Measurements from ENCODE around the gene NCLN. TPM values are rescaled to one million over a fixed set of nuclear protein-coding genes. Genes with fewer than 3 reads are reported as not detected.

The NCLN gene
- total RNA-seq, 4 donors from 2014 or later, result 65.4 to 142 (median 102) TPM

GRCh38 chr19:3236272-3236671 lies 50.5 kb downstream of the NCLN start:
- in situ Hi-C loops (cut with MboI; ENCODE audit: low pct_ligation_motif_present in 1 of 4, low pct_unique_long_range_greater_than_20kb in 1 of 4, low sequenced_read_pairs in 3 of 4), result no loop called here

GRCh38 chr19:3238066-3238561 lies 52.4 kb downstream of the NCLN start:
- Histone ChIP-seq H3K27me3 (peaks cover 9% of the 10 kb centered on the region), H3K9me3 (no peaks in the 10 kb centered on the region), H3K4me3 (no peak overlapping the region), H3K4me1 (no peaks in the 10 kb centered on the region), H3K36me3 (no peaks in the 10 kb centered on the region), H3K27ac (no peak overlapping the region)
- DNase-seq, result no peak
- in situ Hi-C loops (cut with MboI; ENCODE audit: low pct_ligation_motif_present in 1 of 4, low pct_unique_long_range_greater_than_20kb in 1 of 4, low sequenced_read_pairs in 3 of 4) (no loop called here), intact Hi-C loops (cut with DNase I; ENCODE audit: low total_unique reads) (no loop called here)
- 74 to 83% methylated on average over 3 to 7 of the region's 7 CpGs for WGBS, 2 donors (ENCODE audit: low coverage in 1 of 2)
- TF ChIP-seq POLR2A (IDR thresholded peaks at IDR 0.05) (no peak), CTCF (IDR thresholded peaks at IDR 0.05) (no peak), EP300 (IDR thresholded peaks at IDR 0.05; ENCODE audit: low read depth) (no peak), POLR2AphosphoS5 (IDR thresholded peaks at IDR 0.05) (no peak)

More at GRCh38 chr19:3236272-3236671, 50.5 kb downstream of the NCLN start:
- no peak overlapping the region for H3K27ac ChIP-seq
- WGBS, 2 donors (ENCODE audit: low coverage in 1 of 2), result 58 to 80% methylated on average over 3 to 4 of the region's 4 CpGs
- H3K9me3 ChIP-seq, result no peaks in the 10 kb centered on the region
- no peaks in the 10 kb centered on the region for H3K4me1 ChIP-seq
- H3K4me3 ChIP-seq, result no peak overlapping the region
- H3K27me3 ChIP-seq, result no peaks in the 10 kb centered on the region
- TF ChIP-seq CTCF (IDR thresholded peaks at IDR 0.05), result no peak
- no peak for TF ChIP-seq POLR2A (IDR thresholded peaks at IDR 0.05)
- no peak for TF ChIP-seq POLR2AphosphoS5 (IDR thresholded peaks at IDR 0.05)
- no peak for TF ChIP-seq EP300 (IDR thresholded peaks at IDR 0.05; ENCODE audit: low read depth)
- DNase-seq, result no peak
- no peaks in the 10 kb centered on the region for H3K36me3 ChIP-seq
- intact Hi-C loops (cut with DNase I; ENCODE audit: low total_unique reads), result no loop called here

DNA sequence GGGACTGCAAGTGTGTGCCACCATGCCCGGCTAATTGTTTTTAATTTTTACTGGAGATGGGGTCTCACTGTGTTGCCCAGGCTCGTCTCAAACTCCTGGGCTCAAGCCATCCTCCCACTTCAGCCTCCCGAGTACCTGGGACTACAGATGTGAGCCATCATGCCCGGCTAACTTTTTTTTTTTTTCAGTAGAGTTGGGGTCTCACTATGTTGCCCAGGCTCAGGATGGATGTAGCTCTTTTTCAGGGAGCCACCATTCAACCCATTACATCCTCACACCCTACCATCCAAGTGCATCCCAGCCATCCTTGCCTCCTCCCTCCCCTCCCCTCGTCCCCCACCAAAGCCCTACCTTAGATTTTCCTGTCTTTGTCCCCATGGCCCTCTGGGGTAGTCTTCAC lies 53.6 kb downstream of the NCLN start:
- H3K27me3 ChIP-seq, result peaks cover 9% of the 10 kb centered on the region
- in situ Hi-C loops (cut with MboI; ENCODE audit: low pct_ligation_motif_present in 1 of 4, low pct_unique_long_range_greater_than_20kb in 1 of 4, low sequenced_read_pairs in 3 of 4), result no loop called here
- intact Hi-C loops (cut with DNase I; ENCODE audit: low total_unique reads), result no loop called here
- H3K36me3 ChIP-seq, result no peaks in the 10 kb centered on the region
- H3K4me3 ChIP-seq, result no peak overlapping the region
- WGBS, 2 donors (ENCODE audit: low coverage in 1 of 2), result 72 to 74% methylated on average over 5 of the region's 5 CpGs
- H3K9me3 ChIP-seq, result no peaks in the 10 kb centered on the region
- H3K27ac ChIP-seq, result no peak overlapping the region
- no peaks in the 10 kb centered on the region for H3K4me1 ChIP-seq
- TF ChIP-seq EP300 (IDR thresholded peaks at IDR 0.05; ENCODE audit: low read depth) (no peak), POLR2AphosphoS5 (IDR thresholded peaks at IDR 0.05) (no peak), POLR2A (IDR thresholded peaks at IDR 0.05) (no peak), CTCF (IDR thresholded peaks at IDR 0.05) (no peak)
- no peak for DNase-seq

DNA sequence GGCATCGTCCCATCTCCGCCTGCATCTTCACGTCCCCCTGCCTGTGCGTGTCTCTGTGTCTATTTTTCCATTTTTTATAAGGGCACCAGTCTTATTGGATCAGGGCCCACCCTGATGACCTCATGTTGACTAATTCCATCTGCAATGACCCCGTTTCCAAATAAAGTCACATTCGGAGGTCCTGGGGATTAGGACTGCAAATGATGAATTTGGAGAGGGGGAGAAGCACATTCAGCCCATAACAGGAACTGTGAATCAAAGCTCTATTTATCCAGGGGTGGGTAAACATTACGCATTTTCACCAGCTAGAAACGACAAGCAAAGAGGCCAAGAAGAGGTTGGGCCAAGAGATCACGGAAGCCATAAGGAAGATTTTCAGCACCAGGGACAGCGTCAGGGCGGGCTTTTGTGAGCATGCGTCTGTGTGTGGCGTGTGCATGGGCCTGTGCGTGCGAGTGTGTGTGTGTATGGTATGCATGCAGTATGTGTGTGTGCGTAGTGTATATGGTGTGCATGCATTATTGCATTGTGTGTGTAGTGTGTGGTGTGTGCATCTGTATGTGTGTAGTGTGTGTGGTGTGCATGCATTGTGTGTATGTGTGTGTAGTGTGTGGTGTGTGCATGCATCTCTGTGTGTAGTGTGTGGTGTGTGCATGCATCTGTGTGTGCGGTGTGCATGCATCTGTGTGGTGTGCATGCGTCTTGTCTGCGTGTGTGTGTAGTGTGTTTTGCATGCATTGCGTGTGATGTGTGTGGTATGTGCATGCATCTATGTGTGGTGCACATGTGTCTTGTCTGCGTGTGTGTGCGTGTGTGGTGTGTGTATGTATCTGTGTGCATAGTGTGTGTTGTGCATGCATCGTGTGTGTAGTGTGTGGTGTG lies 58.3 kb downstream of the NCLN start:
- Histone ChIP-seq H3K27ac (no peak overlapping the region), H3K4me3 (no peak overlapping the region), H3K4me1 (no peaks in the 10 kb centered on the region), H3K27me3 (peaks cover 10% of the 10 kb centered on the region), H3K9me3 (no peaks in the 10 kb centered on the region), H3K36me3 (no peaks in the 10 kb centered on the region)
- in situ Hi-C loops (cut with MboI; ENCODE audit: low pct_ligation_motif_present in 1 of 4, low pct_unique_long_range_greater_than_20kb in 1 of 4, low sequenced_read_pairs in 3 of 4), result no loop called here
- peak; percentile 27 for DNase-seq
- TF ChIP-seq POLR2A (IDR thresholded peaks at IDR 0.05) (no peak), EP300 (IDR thresholded peaks at IDR 0.05; ENCODE audit: low read depth) (no peak)
- 37 to 49% methylated on average over 15 to 23 of the region's 23 CpGs for WGBS, 2 donors (ENCODE audit: low coverage in 1 of 2)
- intact Hi-C loops (cut with DNase I; ENCODE audit: low total_unique reads), result no loop called here

Measured in transverse colon (tissue), 4 donors.